K562 (cell line): Measurements from ENCODE around the gene ANXA2. TPM values are rescaled to one million over a fixed set of nuclear protein-coding genes. Genes with fewer than 3 reads are reported as not detected.
A peak's percentile ranks its signal among the peaks of the same experiment; 100 is the strongest.

Source experiments
- ATAC-seq: fragments of 200-7000 bp; cut with Tn5 transposase; 3 replicates; pipeline ENCODE4 v1.9.1; 2020; ENCODE audit warnings: moderate library complexity
- BruUV-seq: library from RNA; stranded (reverse); fragments of 400-500 nt; replicated peaks from 2 replicates; lab custom pipeline; 2021; lab: Mats Ljungman, UMichigan
- CTCF ChIA-PET: fragments of 300-600 bp; formaldehyde crosslinking; extraction: SDS; loops from one replicate; lab custom pipeline; 2021; ENCODE audit warnings: low intra/inter-chr PET ratio; lab: Yijun Ruan, JAX
- POLR2A ChIA-PET: fragments of 300-600, 350-650 bp; sonication (Branson Sonifier 250); formaldehyde crosslinking; extraction: SDS; loops from one replicate; lab custom pipeline; 2021; ENCODE audit warnings: antibody characterized with exemption, inconsistent platforms; lab: Yijun Ruan, JAX
- DNase-seq, 4 experiments: peaks; one replicate each; pipeline versions ENCODE4 v3.0.0 to v3.0.0-alpha.2; 2011 to 2018; ENCODE audit warnings: low spot score in 3 of 4, mixed read lengths in 3 of 4; ENCODE audit errors: extremely low read depth in 1 of 4
- FAIRE-seq: peaks from 2 replicates; lab custom pipeline; 2011; peaks lifted over from hg19 to GRCh38; lab: Jason Lieb, UNC
- H2AFZ ChIP-seq: 2 replicates; pipeline ENCODE4 v1.6.0; 2011; ENCODE audit warnings: low read depth, low read length, control low read depth, inconsistent platforms
- H3K27ac ChIP-seq: fragments of 200-600 bp; 3 replicates; pipeline ENCODE4 v1.8.0; 2011; ENCODE audit warnings: low read depth, mild to moderate bottlenecking, control low read depth, inconsistent platforms, low read length, moderate library complexity, mixed read lengths; ENCODE audit errors: extremely low read depth
- H3K27me3 ChIP-seq, 2 experiments: fragments of 300-600 bp in 1 of 2; 2 replicates in 1 of 2; 3 replicates in 1 of 2; pipeline versions ENCODE4 v1.6.0 to v1.8.0; 2011; ENCODE audit warnings: inconsistent platforms in 2 of 2, low read length in 2 of 2, mild to moderate bottlenecking in 1 of 2, mixed read lengths in 1 of 2, moderate library complexity in 1 of 2; ENCODE audit not compliant: control insufficient read depth in 2 of 2, insufficient read depth in 2 of 2
- H3K36me3 ChIP-seq: fragments of 300-600 bp; 3 replicates; pipeline ENCODE4 v1.8.0; 2011; ENCODE audit warnings: mild to moderate bottlenecking, low read length, inconsistent platforms; ENCODE audit not compliant: control insufficient read depth, insufficient read depth
- H3K4me1 ChIP-seq, 2 experiments: fragments of 200-600 bp in 1 of 2; replicated peaks in 1 of 2; 2 replicates in 1 of 2; 3 replicates in 1 of 2; pipeline versions ENCODE4 v1.5.1 to v1.8.0; 2011; ENCODE audit warnings: inconsistent platforms in 2 of 2, low read length in 2 of 2, mild to moderate bottlenecking in 1 of 2, mixed read lengths in 1 of 2, moderate library complexity in 1 of 2; ENCODE audit not compliant: control insufficient read depth in 2 of 2, insufficient read depth in 2 of 2
- H3K4me2 ChIP-seq: 2 replicates; pipeline ENCODE4 v1.6.1; 2011; ENCODE audit warnings: low read length, control low read depth, inconsistent platforms, mixed read lengths; ENCODE audit not compliant: insufficient read depth
- H3K4me3 ChIP-seq: fragments of 200-600 bp; sonication (generic), shearing (Covaris generic); 2 replicates; pipeline ENCODE4 v1.5.1; 2016; ENCODE audit warnings: control low read depth, inconsistent platforms
- H3K79me2 ChIP-seq: fragments of 200-600 bp; 3 replicates; pipeline ENCODE4 v1.8.0; 2011; ENCODE audit warnings: low read length, inconsistent platforms; ENCODE audit not compliant: control insufficient read depth, insufficient read depth
- H3K9ac ChIP-seq, 2 experiments: 2 replicates each; pipeline versions ENCODE4 v1.6.0 to v1.6.1; 2011; ENCODE audit warnings: low read depth in 2 of 2, low read length in 2 of 2, control low read depth in 1 of 2, inconsistent platforms in 1 of 2, mild to moderate bottlenecking in 1 of 2, mixed read lengths in 1 of 2; ENCODE audit not compliant: insufficient read depth in 1 of 2
- H3K9me1 ChIP-seq: one replicate; pipeline ENCODE4 v1.6.0; 2011; ENCODE audit warnings: inconsistent platforms, mild to moderate bottlenecking, low read length, moderate library complexity; ENCODE audit not compliant: control insufficient read depth, insufficient read depth
- H3K9me3 ChIP-seq: replicated peaks from 2 replicates; pipeline ENCODE4 v1.5.1; 2011; ENCODE audit warnings: low read depth, low read length, inconsistent platforms; ENCODE audit not compliant: control insufficient read depth, insufficient read depth
- H4K20me1 ChIP-seq: replicated peaks from 2 replicates; pipeline ENCODE4 v1.6.1; 2011; ENCODE audit warnings: low read length, inconsistent platforms, mixed read lengths; ENCODE audit not compliant: control insufficient read depth, insufficient read depth
- CC2D1A ChIP-seq: fragments of 450-650 bp; IDR thresholded peaks from 2 replicates; pipeline ENCODE4 v1.6.1; 2017; ENCODE audit warnings: mild to moderate bottlenecking
- HCFC1 ChIP-seq: IDR thresholded peaks from 2 replicates; pipeline ENCODE4 v1.6.1; 2012; ENCODE audit warnings: low read depth, low read length, improper control_type of control experiment
- HSF4 ChIP-seq: fragments of 250-450 bp; sonication (Bioruptor Pico); IDR thresholded peaks from 2 replicates; pipeline ENCODE4 v2.1.2; 2022; ENCODE audit warnings: mild to moderate bottlenecking, moderate library complexity, borderline replicate concordance
- JUND ChIP-seq, 2 experiments: IDR thresholded peaks; 2 replicates in 1 of 2; 3 replicates in 1 of 2; pipeline ENCODE4 v1.6.1; 2011; ENCODE audit warnings: borderline replicate concordance in 2 of 2, low read depth in 2 of 2, low read length in 2 of 2, improper control_type of control experiment in 1 of 2, missing biosample characterization in 1 of 2, missing genetic modification characterization in 1 of 2, missing genetic modification reagents in 1 of 2
- NFIC ChIP-seq: fragments of 450-650 bp; IDR thresholded peaks from 2 replicates; pipeline ENCODE4 v1.6.1; 2017; ENCODE audit warnings: mild to moderate bottlenecking, inconsistent platforms
- RBM22 ChIP-seq: fragments of 200-400 bp; formaldehyde crosslinking; IDR thresholded peaks from 2 replicates; pipeline ENCODE4 v1.6.1; 2018; ENCODE audit warnings: low read length, low read depth; ENCODE audit not compliant: poor library complexity, severe bottlenecking
- SOX6 ChIP-seq: fragments of 450-650 bp; IDR thresholded peaks from 2 replicates; pipeline ENCODE4 v1.6.1; 2014; ENCODE audit warnings: mild to moderate bottlenecking
- TAF9B ChIP-seq: fragments of 450-650 bp; IDR thresholded peaks from 2 replicates; pipeline ENCODE4 v1.6.1; 2018; ENCODE audit warnings: mild to moderate bottlenecking; ENCODE audit not compliant: partially characterized antibody
- TBP ChIP-seq: optimal IDR thresholded peaks from 2 replicates; pipeline ENCODE3; 2011; ENCODE audit warnings: low read depth, low read length, improper control_type of control experiment
- TCF7 ChIP-seq: sonication (generic); IDR thresholded peaks from 2 replicates; pipeline ENCODE4 v1.6.1; 2016; ENCODE audit warnings: antibody characterized with exemption, borderline replicate concordance
- ZEB2 ChIP-seq: fragments of 450-650 bp; IDR thresholded peaks from 2 replicates; pipeline ENCODE4 v1.6.1; 2016
- ZFPM2 ChIP-seq: fragments of 250-450 bp; sonication (Bioruptor Pico); IDR thresholded peaks from 2 replicates; pipeline ENCODE4 v1.5.1; 2022; ENCODE audit warnings: mild to moderate bottlenecking
- ZNF699 ChIP-seq: fragments of 250-450 bp; sonication (Bioruptor Pico); IDR thresholded peaks from 2 replicates; pipeline ENCODE4 v1.8.0; 2021; ENCODE audit warnings: mild to moderate bottlenecking, moderate library complexity; ENCODE audit not compliant: insufficient replicate concordance
- WGBS: fragments of 100-300 bp; shearing (Covaris generic); methylation state at CpG from one replicate; pipeline ENCODE4 v1.1.6; 2016; ENCODE audit warnings: low coverage, mixed read lengths; ENCODE audit not compliant: insufficient coverage; ENCODE audit errors: missing lambda C conversion rate; 5-methylcytosine and 5-hydroxymethylcytosine counted together
- in situ Hi-C: fragments of 300-500 bp; cut with MboI; formaldehyde crosslinking; loops from 4 replicates; pipeline ENCODE4 v1.15.0; 2018; ENCODE audit warnings: inconsistent platforms, mixed read lengths
- intact Hi-C: fragments of 100-400 bp; cut with micrococcal nuclease; formaldehyde crosslinking; loops from 2 replicates; pipeline ENCODE4 v1.14.2; 2022
- polyA plus RNA-seq, 8 experiments: library from polyadenylated mRNA; depleted of rRNA in 4 of 8; stranded (reverse) in 5 of 8; unstranded in 3 of 8; fragments of >200 nt; fragmentation: Nextera tagmentation in 2 of 8; fragmentation: Illumina TruSeq in 1 of 8; extraction: Ambion mirVana in 2 of 8; extraction: Trizol in 1 of 8; gene quantifications; 2 replicates each; pipeline versions ENCODE4 v1.2.1 to v1.2.3, GENCODE V29; 2011 to 2014; ENCODE audit warnings: inconsistent platforms in 1 of 8, missing spikeins in 1 of 8
- total RNA-seq, 7 experiments: library from RNA; depleted of rRNA in 6 of 7; stranded (reverse); fragments of >200 nt in 6 of 7; fragmentation: Illumina TruSeq in 2 of 7; extraction: Trizol in 2 of 7; gene quantifications; 2 replicates each; pipeline versions ENCODE4 v1.2.1 to v1.2.3, GENCODE V29; 2011 to 2021; ENCODE audit warnings: low replicate concordance in 1 of 7
- TF ChIP-seq, protein P1 (sequence below): fragments of 200-800 bp; sonication (Bioruptor generic); IDR thresholded peaks from 2 replicates; pipeline ENCODE4 v1.6.1; 2017; ENCODE audit warnings: missing genetic modification characterization, missing compliant biosample characterization

The ANXA2 gene
- total and polyA plus RNA-seq, 9 of the 15 experiments (the other 6 are each of a cell fraction or from before 2014, with no cell fraction given), result 301 to 1,102 (median 452) TPM

DNA sequence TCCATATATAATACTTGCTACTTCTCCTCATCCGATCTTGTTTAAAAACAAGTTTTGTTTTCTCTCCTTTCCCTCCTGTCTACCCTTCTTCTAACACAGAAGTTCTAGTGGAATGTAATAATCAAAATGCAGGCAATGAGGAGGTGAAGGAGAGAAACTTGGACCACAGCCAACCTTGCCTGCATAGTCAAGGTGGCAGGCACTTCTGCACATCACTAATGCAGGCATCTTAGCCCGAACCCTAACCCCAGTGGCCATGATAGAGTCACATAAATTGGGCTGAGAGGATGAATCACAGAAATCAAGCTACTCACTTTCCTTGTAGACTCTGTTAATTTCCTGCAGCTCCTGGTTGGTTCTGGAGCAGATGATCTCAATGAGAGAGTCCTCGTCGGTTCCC lies 41.0 kb downstream of the ANXA2 start:
- no peaks in the 10 kb centered on the region for H3K27me3 ChIP-seq
- H3K9me3 ChIP-seq, result no peaks in the 10 kb centered on the region
- ChIA-PET CTCF (interaction anchor here (0.6 kb wide), 1 partner anchor 124 kb away, joined by 4 read pairs; no protein-coding TSS in a partner anchor), POLR2A (no interaction called here)
- in situ Hi-C loops (no loop called here), intact Hi-C loops (loop anchor here (5.0 kb wide), 1 partner anchor 150 kb away; no protein-coding TSS in a partner anchor)
- H3K79me2 ChIP-seq, result no peaks in the 10 kb centered on the region
- no peak for DNase-seq
- H3K4me1 ChIP-seq, result no peaks in the 10 kb centered on the region
- H2AFZ ChIP-seq, result no peak overlapping the region
- H3K27ac ChIP-seq, result no peak overlapping the region; the same call in 2 of the 3 replicates
- H3K9me1 ChIP-seq, result no peaks in the 10 kb centered on the region
- H3K4me3 ChIP-seq, result no peak overlapping the region
- 98% methylated on average over 4 of the region's 4 CpGs for WGBS
- no peak for TF ChIP-seq ZFPM2 (CRISPR knock-in tag)
- TF ChIP-seq NFIC, result peak; percentile 59
- no peak overlapping the region for H3K4me2 ChIP-seq
- no TSS peak for BruUV-seq
- H3K9ac ChIP-seq, result no peak overlapping the region; a peak in 1 of 4 replicates
- peaks cover 93% of the 10 kb centered on the region for H3K36me3 ChIP-seq
- H4K20me1 ChIP-seq, result peaks cover 7% of the 10 kb centered on the region; the same call in 1 of the 2 replicates
- no peak for FAIRE-seq
- no peak for ATAC-seq

DNA sequence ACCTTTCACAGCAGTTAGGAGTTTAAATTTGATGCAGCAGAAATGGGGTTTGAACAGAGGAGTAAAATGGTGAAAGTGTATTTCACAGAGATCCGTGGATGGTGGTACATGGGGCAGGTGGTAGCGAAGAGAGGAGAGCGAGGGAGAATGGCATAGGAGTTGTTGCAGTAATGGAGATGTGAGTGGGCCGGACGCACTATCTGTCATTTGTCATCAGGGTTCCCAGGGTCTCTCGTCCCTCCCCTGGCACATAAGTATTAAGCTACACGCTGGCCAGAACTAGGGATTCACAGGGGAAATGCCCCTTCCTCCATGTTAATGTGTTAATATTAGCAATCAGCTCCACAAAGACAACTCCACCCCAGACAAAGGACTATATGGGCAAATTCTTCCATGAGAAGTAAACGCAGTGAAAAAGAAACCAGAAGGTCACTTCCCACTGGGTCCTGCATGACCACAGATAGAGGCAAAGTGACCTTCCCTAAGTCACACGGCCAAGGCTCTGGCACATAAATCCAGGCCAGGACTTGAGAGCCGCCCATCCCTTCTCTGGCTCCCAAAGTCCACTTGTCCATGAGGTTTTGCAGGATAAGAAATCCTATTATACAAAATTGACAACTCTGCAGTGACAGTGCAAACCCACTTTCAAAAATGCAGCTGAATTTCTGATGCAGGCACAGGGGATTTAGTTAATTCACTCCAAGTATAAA lies 42.5 kb downstream of the ANXA2 start:
- intact Hi-C loops, result loop anchor here (5.0 kb wide), 1 partner anchor 152 kb away; no protein-coding TSS in a partner anchor
- H3K9ac ChIP-seq, result no peak overlapping the region
- H3K27ac ChIP-seq, result no peak overlapping the region
- H3K79me2 ChIP-seq, result no peaks in the 10 kb centered on the region
- no peak overlapping the region for H2AFZ ChIP-seq
- no peaks in the 10 kb centered on the region for H3K4me1 ChIP-seq
- no peak for DNase-seq
- H3K36me3 ChIP-seq, result peaks cover 93% of the 10 kb centered on the region
- no peak for ATAC-seq
- no peak for FAIRE-seq
- H3K9me3 ChIP-seq, result no peaks in the 10 kb centered on the region
- no TSS peak for BruUV-seq
- H3K4me3 ChIP-seq, result no peak overlapping the region
- no peaks in the 10 kb centered on the region for H3K9me1 ChIP-seq
- 90% methylated on average over 9 of the region's 10 CpGs for WGBS
- in situ Hi-C loops, result no loop called here
- ChIA-PET CTCF (no interaction called here), POLR2A (no interaction called here)
- H4K20me1 ChIP-seq, result peaks cover 7% of the 10 kb centered on the region; the same call in 1 of the 2 replicates
- H3K27me3 ChIP-seq, result no peaks in the 10 kb centered on the region
- H3K4me2 ChIP-seq, result no peak overlapping the region
- TF ChIP-seq ZNF699 (CRISPR knock-in tag) (no peak), RBM22 (no peak), ZEB2 (no peak), TBP (no peak), JUND (IDR thresholded peaks at IDR 0.05; ENCODE audit: borderline replicate concordance, low read depth, low read length) (no peak), JUND (tag; IDR thresholded peaks at IDR 0.05; ENCODE audit: borderline replicate concordance, low read depth, low read length) (no peak), CC2D1A (no peak), TCF7 (no peak), HCFC1 (no peak), HSF4 (CRISPR knock-in tag) (no peak), SOX6 (no peak), TAF9B (no peak)
- TF ChIP-seq, protein P1, sequence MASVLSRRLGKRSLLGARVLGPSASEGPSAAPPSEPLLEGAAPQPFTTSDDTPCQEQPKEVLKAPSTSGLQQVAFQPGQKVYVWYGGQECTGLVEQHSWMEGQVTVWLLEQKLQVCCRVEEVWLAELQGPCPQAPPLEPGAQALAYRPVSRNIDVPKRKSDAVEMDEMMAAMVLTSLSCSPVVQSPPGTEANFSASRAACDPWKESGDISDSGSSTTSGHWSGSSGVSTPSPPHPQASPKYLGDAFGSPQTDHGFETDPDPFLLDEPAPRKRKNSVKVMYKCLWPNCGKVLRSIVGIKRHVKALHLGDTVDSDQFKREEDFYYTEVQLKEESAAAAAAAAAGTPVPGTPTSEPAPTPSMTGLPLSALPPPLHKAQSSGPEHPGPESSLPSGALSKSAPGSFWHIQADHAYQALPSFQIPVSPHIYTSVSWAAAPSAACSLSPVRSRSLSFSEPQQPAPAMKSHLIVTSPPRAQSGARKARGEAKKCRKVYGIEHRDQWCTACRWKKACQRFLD, result no peak
- TF ChIP-seq, all 486 proteins: peak for 0
